Measurements from ENCODE around the gene SRRD.

Gene SRRD

DNA sequence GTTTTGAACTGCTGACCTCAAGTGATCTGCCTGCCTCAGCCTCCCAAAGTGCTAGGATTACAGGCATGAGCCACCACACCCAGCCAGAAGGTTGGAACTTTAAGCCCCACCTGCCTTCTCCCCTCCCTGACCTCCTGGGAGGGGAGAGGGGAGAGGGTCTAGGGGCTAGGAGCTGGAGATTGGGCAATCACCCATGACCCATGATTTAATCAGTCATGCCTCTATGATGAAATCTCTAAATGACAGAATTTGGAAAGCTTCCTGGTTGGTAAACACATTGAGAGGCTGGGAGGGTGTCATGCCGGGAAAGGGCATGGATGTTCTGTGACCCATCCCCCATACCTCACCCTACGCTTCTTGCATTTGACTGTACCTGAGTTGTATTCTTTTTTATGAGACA is 45.7 kb downstream of the SRRD start:
- TF ChIP-seq, protein P1, sequence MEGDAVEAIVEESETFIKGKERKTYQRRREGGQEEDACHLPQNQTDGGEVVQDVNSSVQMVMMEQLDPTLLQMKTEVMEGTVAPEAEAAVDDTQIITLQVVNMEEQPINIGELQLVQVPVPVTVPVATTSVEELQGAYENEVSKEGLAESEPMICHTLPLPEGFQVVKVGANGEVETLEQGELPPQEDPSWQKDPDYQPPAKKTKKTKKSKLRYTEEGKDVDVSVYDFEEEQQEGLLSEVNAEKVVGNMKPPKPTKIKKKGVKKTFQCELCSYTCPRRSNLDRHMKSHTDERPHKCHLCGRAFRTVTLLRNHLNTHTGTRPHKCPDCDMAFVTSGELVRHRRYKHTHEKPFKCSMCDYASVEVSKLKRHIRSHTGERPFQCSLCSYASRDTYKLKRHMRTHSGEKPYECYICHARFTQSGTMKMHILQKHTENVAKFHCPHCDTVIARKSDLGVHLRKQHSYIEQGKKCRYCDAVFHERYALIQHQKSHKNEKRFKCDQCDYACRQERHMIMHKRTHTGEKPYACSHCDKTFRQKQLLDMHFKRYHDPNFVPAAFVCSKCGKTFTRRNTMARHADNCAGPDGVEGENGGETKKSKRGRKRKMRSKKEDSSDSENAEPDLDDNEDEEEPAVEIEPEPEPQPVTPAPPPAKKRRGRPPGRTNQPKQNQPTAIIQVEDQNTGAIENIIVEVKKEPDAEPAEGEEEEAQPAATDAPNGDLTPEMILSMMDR (IDR thresholded peaks at IDR 0.05), result no peak
- DNase-seq, result no peak
- H3K9me3 Mint-ChIP-seq, result no peaks in the 10 kb centered on the region
- H3K27ac Mint-ChIP-seq, result no peak overlapping the region
- no peaks in the 10 kb centered on the region for H3K27me3 Mint-ChIP-seq (ENCODE audit: low read depth, poor library complexity)
- no peaks in the 10 kb centered on the region for H3K36me3 Mint-ChIP-seq (ENCODE audit: low read depth)
- H3K4me1 Mint-ChIP-seq, result no peaks in the 10 kb centered on the region
- no peak overlapping the region for H3K4me3 Mint-ChIP-seq

DNA sequence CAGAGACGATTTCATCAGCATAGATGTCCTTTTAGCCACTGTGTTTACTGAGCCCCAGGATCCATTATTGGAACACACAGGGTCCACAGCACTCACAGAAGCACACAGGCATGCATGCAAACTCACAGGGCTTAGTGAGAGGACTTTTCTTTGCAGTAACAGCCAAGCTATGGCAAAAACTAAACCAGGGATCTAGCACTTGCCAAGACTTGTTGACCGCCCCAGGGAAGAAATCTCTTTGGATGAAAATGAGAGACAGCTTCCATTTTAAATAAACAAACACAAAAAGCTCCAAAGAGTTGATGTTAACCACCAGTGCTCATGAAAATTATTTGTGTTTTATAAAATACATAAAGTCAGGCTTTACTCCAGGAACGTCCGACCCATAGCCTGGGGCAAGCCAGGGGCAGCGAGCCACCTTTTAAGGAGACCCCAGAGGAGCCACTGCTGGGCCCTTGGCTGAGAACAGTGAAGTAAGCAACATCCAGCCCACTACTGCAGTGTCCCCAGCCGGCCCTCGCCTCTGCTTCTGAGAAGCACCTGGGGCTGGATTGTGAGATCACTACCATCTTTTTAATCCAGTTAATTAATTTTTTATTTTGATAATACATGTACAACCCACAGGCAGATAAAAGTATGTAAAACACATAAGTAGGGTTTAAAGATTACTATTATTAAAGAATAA is 50.6 kb downstream of the SRRD start:
- H3K27ac Mint-ChIP-seq, result peak overlapping the region; percentile 93
- DNase-seq, result no peak
- H3K27me3 Mint-ChIP-seq (ENCODE audit: low read depth, poor library complexity), result no peaks in the 10 kb centered on the region
- H3K36me3 Mint-ChIP-seq (ENCODE audit: low read depth), result peaks cover 6% of the 10 kb centered on the region
- no peaks in the 10 kb centered on the region for H3K4me1 Mint-ChIP-seq
- TF ChIP-seq, protein P1 (IDR thresholded peaks at IDR 0.05), result no peak
- no peak overlapping the region for H3K4me3 Mint-ChIP-seq
- no peaks in the 10 kb centered on the region for H3K9me3 Mint-ChIP-seq

DNA sequence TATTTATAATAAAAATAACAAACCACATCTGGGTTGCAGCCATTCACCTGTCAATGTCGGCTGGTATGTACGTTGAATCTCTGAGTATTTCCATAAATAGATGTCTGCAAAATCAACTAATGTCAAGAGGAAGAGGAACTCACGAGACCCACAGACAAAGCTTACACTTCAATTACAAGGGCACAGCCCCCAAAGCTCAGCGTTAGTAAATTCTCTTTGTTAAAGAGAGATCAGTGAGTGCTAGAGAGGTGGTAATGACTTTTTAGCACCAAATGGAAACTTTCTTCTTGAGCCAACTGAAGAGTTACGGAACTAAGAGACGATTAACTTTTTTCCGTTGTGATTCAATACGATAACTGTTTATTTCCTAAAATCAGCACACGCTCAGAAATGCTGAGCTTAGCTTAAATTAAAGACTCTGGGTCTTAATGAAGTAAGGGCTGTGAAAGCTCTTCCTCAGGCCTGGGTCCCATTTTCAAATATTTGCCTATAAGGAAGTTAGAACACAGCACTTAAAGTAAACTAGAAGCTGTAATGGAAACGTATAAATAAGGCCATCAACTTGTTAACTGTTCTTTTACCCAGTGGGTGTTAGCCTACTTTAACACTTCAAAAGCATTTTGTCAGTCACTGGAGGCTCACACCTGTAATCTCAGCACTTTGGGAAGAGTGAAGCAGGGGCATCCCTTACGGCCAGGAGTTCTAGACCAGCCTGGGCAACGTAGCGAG is 51.4 kb downstream of the SRRD start:
- DNase-seq, result no peak
- TF ChIP-seq, protein P1 (IDR thresholded peaks at IDR 0.05), result no peak
- H3K27ac Mint-ChIP-seq, result no peak overlapping the region
- no peaks in the 10 kb centered on the region for H3K4me1 Mint-ChIP-seq
- no peaks in the 10 kb centered on the region for H3K9me3 Mint-ChIP-seq
- no peaks in the 10 kb centered on the region for H3K27me3 Mint-ChIP-seq (ENCODE audit: low read depth, poor library complexity)
- H3K4me3 Mint-ChIP-seq, result no peak overlapping the region
- H3K36me3 Mint-ChIP-seq (ENCODE audit: low read depth), result peaks cover 6% of the 10 kb centered on the region

DNA sequence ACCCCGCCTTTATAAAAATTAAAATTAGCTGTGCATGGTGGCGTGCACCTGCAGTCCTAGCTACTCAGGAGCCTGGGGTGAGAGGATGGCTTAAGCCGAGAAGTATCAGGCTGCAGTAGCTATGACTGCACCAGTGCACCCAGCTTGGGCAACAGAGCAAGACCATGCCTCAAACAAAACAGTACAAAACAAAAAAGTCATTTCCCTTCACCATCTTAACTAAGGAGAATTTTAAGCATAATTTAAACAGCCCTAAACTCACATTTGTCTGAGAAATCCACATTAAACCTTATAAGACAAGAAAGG is 51.9 kb downstream of the SRRD start:
- Mint-ChIP-seq H3K9me3 (no peaks in the 10 kb centered on the region), H3K4me3 (no peak overlapping the region), H3K27me3 (ENCODE audit: low read depth, poor library complexity) (no peaks in the 10 kb centered on the region), H3K27ac (no peak overlapping the region), H3K4me1 (peaks cover 4% of the 10 kb centered on the region), H3K36me3 (ENCODE audit: low read depth) (peaks cover 6% of the 10 kb centered on the region)
- TF ChIP-seq, protein P1 (IDR thresholded peaks at IDR 0.05), result no peak
- DNase-seq, result no peak

DNA sequence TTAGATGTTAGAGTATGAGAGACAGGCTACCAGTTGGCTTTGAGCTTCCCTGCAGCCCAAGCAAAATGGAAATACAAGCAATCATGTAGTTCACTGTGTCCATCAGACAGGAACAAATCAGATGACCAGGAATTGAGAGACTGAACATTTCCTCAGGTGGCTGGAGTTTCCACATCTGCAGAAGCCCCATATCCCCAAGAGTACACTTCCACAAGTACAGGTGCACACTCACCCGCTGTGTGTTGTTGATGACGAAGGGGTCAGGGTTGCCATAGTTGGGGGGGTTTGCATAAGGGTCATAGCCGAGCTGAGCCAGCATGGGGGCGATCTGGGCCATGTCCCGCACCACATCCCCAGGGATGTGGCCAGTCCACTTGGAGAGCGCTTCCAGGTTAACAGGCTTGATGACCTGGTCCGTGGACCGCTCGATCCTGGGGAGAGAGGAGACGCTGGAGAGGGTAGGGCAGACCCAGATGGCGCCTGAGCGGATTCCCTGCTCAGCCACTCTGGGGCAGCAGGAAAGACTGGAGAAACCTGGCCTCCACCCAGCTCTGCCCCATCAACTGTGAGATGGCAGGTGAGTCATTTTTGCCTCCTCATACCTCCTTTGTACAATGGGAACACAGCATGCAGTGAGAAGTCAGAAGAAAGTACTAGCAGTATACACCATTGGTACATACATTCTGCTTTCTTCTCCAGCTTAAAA is 52.5 kb downstream of the SRRD start:
- peaks cover 5% of the 10 kb centered on the region for H3K4me1 Mint-ChIP-seq
- H3K36me3 Mint-ChIP-seq (ENCODE audit: low read depth), result peaks cover 6% of the 10 kb centered on the region
- no peak for DNase-seq
- no peak overlapping the region for H3K4me3 Mint-ChIP-seq
- no peaks in the 10 kb centered on the region for H3K27me3 Mint-ChIP-seq (ENCODE audit: low read depth, poor library complexity)
- TF ChIP-seq, protein P1 (IDR thresholded peaks at IDR 0.05), result no peak
- H3K9me3 Mint-ChIP-seq, result no peaks in the 10 kb centered on the region
- no peak overlapping the region for H3K27ac Mint-ChIP-seq

Measured in nephron progenitor cell (in vitro differentiated cells).